VCaP (cell line): Measurements from ENCODE around the gene CNOT1.

Source experiments
- H3K27ac ChIP-seq: fragments of 450-650 bp; 2 replicates; pipeline ENCODE4 v1.5.1; 2017
- TF ChIP-seq, protein P1 (sequence below): fragments of 450-650 bp; conservative IDR thresholded peaks from 2 replicates; pipeline ENCODE4 v1.5.1; 2017; ENCODE audit warnings: mild to moderate bottlenecking, moderate library complexity

Gene CNOT1

GRCh38 chr16:58530179-58530578, 99.4 kb downstream of the CNOT1 start:
- TF ChIP-seq, protein P1, sequence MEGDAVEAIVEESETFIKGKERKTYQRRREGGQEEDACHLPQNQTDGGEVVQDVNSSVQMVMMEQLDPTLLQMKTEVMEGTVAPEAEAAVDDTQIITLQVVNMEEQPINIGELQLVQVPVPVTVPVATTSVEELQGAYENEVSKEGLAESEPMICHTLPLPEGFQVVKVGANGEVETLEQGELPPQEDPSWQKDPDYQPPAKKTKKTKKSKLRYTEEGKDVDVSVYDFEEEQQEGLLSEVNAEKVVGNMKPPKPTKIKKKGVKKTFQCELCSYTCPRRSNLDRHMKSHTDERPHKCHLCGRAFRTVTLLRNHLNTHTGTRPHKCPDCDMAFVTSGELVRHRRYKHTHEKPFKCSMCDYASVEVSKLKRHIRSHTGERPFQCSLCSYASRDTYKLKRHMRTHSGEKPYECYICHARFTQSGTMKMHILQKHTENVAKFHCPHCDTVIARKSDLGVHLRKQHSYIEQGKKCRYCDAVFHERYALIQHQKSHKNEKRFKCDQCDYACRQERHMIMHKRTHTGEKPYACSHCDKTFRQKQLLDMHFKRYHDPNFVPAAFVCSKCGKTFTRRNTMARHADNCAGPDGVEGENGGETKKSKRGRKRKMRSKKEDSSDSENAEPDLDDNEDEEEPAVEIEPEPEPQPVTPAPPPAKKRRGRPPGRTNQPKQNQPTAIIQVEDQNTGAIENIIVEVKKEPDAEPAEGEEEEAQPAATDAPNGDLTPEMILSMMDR = no peak
- H3K27ac ChIP-seq = no peak overlapping the region

- no peak overlapping the region for H3K27ac ChIP-seq
- TF ChIP-seq, protein P1 = no peak
These were observed 109.9 kb downstream of the CNOT1 start for GRCh38 chr16:58519707-58520106.

DNA sequence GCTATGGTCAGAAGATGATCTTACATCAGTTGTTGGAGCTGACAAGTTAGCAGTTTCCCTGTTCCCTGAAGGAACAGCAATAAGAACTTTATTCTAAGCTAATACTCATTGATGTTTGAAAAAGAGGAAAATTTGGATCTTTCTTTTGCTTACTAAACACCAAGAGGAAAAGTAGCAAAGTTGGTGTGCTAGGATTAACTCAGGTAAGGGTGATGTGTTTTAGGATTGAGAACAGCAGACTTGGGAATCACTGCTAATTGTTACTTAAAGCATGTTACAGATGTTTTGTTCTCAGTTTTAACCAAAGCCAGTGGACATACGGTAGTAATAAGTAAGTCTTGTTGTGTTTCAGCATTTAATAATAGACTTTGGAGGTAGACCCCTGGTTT, 110.7 kb downstream of the CNOT1 start:
- no peak overlapping the region for H3K27ac ChIP-seq
- TF ChIP-seq, protein P1 = no peak

- TF ChIP-seq, protein P1 = no peak
- no peak overlapping the region for H3K27ac ChIP-seq
These were observed 111.3 kb downstream of the CNOT1 start for GRCh38 chr16:58518083-58518979.

GRCh38 chr16:58516768-58517107, 112.9 kb downstream of the CNOT1 start:
- peak overlapping the region; percentile 83 for H3K27ac ChIP-seq
- TF ChIP-seq, protein P1 = no peak

GRCh38 chr16:58515871-58516767, 113.5 kb downstream of the CNOT1 start:
- peak overlapping the region; percentile 83 for H3K27ac ChIP-seq
- TF ChIP-seq, protein P1 = no peak
